ENCODE measurements around the gene EFCAB12.

- TF ChIP-seq, protein P1, sequence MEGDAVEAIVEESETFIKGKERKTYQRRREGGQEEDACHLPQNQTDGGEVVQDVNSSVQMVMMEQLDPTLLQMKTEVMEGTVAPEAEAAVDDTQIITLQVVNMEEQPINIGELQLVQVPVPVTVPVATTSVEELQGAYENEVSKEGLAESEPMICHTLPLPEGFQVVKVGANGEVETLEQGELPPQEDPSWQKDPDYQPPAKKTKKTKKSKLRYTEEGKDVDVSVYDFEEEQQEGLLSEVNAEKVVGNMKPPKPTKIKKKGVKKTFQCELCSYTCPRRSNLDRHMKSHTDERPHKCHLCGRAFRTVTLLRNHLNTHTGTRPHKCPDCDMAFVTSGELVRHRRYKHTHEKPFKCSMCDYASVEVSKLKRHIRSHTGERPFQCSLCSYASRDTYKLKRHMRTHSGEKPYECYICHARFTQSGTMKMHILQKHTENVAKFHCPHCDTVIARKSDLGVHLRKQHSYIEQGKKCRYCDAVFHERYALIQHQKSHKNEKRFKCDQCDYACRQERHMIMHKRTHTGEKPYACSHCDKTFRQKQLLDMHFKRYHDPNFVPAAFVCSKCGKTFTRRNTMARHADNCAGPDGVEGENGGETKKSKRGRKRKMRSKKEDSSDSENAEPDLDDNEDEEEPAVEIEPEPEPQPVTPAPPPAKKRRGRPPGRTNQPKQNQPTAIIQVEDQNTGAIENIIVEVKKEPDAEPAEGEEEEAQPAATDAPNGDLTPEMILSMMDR (IDR thresholded peaks at IDR 0.05; ENCODE audit: extremely low read depth in 1 of 2, insufficient read depth in 1 of 2, low read depth in 1 of 2, low read length in 2 of 2) = no peak
- TF ChIP-seq, protein P2, sequence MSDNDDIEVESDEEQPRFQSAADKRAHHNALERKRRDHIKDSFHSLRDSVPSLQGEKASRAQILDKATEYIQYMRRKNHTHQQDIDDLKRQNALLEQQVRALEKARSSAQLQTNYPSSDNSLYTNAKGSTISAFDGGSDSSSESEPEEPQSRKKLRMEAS (IDR thresholded peaks at IDR 0.05; ENCODE audit: insufficient read depth, insufficient read length) = no peak
- TF ChIP-seq POLR2AphosphoS5 (IDR thresholded peaks at IDR 0.05; ENCODE audit: insufficient read depth, low read depth, low read length) (no peak), MYC (IDR thresholded peaks at IDR 0.05; ENCODE audit: low read depth, low read length) (no peak), POLR2A (IDR thresholded peaks at IDR 0.05; ENCODE audit: low read depth, low read length) (no peak), EZH2 (IDR thresholded peaks at IDR 0.05; ENCODE audit: borderline replicate concordance, low read depth, low read length, severe bottlenecking) (no peak)
Observed at GRCh38 chr3:129358772-129359371, 69.6 kb downstream of the EFCAB12 start.

All from endothelial cell of umbilical vein (primary cell).